Colonic mucosa (tissue), 4 donors: ENCODE results near the gene SELENOW. TPM values are rescaled to one million over a fixed set of nuclear protein-coding genes. Genes with fewer than 3 reads are reported as not detected.
"Not testable (repeated sequence)": the region's sequence is repeated elsewhere in the genome, so short reads cannot be mapped to it uniquely, and the experiment has no call there.

Source experiments
- DNase-seq: peaks from one replicate; pipeline ENCODE4 v3.0.0-alpha.2; 2020
- H3K27ac ChIP-seq: fragments of 200-600 bp; one replicate; pipeline ENCODE4 v1.8.0; 2021
- H3K27me3 ChIP-seq: fragments of 200-600 bp; one replicate; pipeline ENCODE4 v1.8.0; 2021
- H3K36me3 ChIP-seq: fragments of 200-600 bp; one replicate; pipeline ENCODE4 v1.8.0; 2021
- H3K4me1 ChIP-seq: fragments of 200-600 bp; one replicate; pipeline ENCODE4 v1.8.0; 2021; ENCODE audit warnings: mild to moderate bottlenecking
- H3K4me3 ChIP-seq: fragments of 200-600 bp; one replicate; pipeline ENCODE4 v1.8.0; 2021
- H3K9ac ChIP-seq, 2 donors: one replicate each; pipeline ENCODE4 v1.7.0; 2013; ENCODE audit warnings: control low read depth in 2 of 2, low read depth in 2 of 2, low read length in 2 of 2
- H3K9me3 ChIP-seq: fragments of 200-600 bp; one replicate; pipeline ENCODE4 v1.8.0; 2021
- CTCF ChIP-seq: fragments of 200-600 bp; IDR thresholded peaks from one replicate; pipeline ENCODE4 v1.8.0; 2022; ENCODE audit warnings: antibody characterized with exemption, mild to moderate bottlenecking
- intact Hi-C: fragments of 100-400 bp; cut with DNase I; formaldehyde crosslinking; loops from one replicate; pipeline ENCODE4 v1.14.1; 2022
- total RNA-seq, 2 donors: library from RNA; stranded (reverse); fragmentation: NEBNext Ultra II Directional in 1 of 2; extraction: Animal tissue kit (Norgen Biotek cat#: 25700) in 1 of 2; gene quantifications; one replicate each; pipeline ENCODE4 v1.2.1, GENCODE V29; 2021
- donor health status: healthy.
- donor health status: DM: no; HTN: no; CAD: no.
- donor health status: DM: no; HTN: no; CAD: no.

Gene SELENOW
- total RNA-seq, 2 donors from 2014 or later: 280 to 519 TPM

- H3K4me1 ChIP-seq: no peaks in the 10 kb centered on the region
- no peaks in the 10 kb centered on the region for H3K27me3 ChIP-seq
- no peaks in the 10 kb centered on the region for H3K9me3 ChIP-seq
- peak overlapping the region; percentile 93 to 98 for H3K9ac ChIP-seq
- peak overlapping the region; percentile 93 for H3K4me3 ChIP-seq
- H3K27ac ChIP-seq: peak overlapping the region; percentile 90
- H3K36me3 ChIP-seq: no peaks in the 10 kb centered on the region
- intact Hi-C loops: no loop called here
- peak; percentile 78 for DNase-seq
- TF ChIP-seq CTCF: no peak
These were observed 450 bp downstream of the SELENOW start for GRCh38 chr19:47778954-47779351.

- Histone ChIP-seq H3K9ac (peak overlapping the region; percentile 93 to 98), H3K9me3 (no peaks in the 10 kb centered on the region), H3K27ac (peak overlapping the region; percentile 90), H3K4me1 (no peaks in the 10 kb centered on the region), H3K27me3 (no peaks in the 10 kb centered on the region), H3K4me3 (peak overlapping the region; percentile 93), H3K36me3 (no peaks in the 10 kb centered on the region)
- TF ChIP-seq CTCF: no peak
- intact Hi-C loops: no loop called here
- DNase-seq: peak; percentile 53
These were observed 1.2 kb downstream of the SELENOW start for GRCh38 chr19:47779524-47780214.

- Histone ChIP-seq H3K4me3 (peak overlapping the region; percentile 93), H3K9me3 (no peaks in the 10 kb centered on the region), H3K36me3 (no peaks in the 10 kb centered on the region), H3K4me1 (no peaks in the 10 kb centered on the region), H3K27me3 (no peaks in the 10 kb centered on the region), H3K27ac (peak overlapping the region; percentile 90), H3K9ac (peak overlapping the region; percentile 93 to 98)
- TF ChIP-seq CTCF: no peak
- intact Hi-C loops: no loop called here
- no peak for DNase-seq
These were observed 1.7 kb downstream of the SELENOW start for GRCh38 chr19:47780215-47780551.

- no peak overlapping the region for H3K4me3 ChIP-seq
These were observed 3.2 kb downstream of the SELENOW start for GRCh38 chr19:47781590-47782262.

GRCh38 chr19:47786566-47786965, 8.1 kb downstream of the SELENOW start:
- no peaks in the 10 kb centered on the region for H3K27me3 ChIP-seq
- H3K4me3 ChIP-seq: no peak overlapping the region
- no peak overlapping the region for H3K9ac ChIP-seq
- H3K4me1 ChIP-seq: no peaks in the 10 kb centered on the region
- H3K9me3 ChIP-seq: no peaks in the 10 kb centered on the region
- no peak for DNase-seq
- intact Hi-C loops: no loop called here
- no peaks in the 10 kb centered on the region for H3K36me3 ChIP-seq
- H3K27ac ChIP-seq: no peak overlapping the region
- no peak for TF ChIP-seq CTCF

More at GRCh38 chr19:47781590-47782262, 3.2 kb downstream of the SELENOW start:
- DNase-seq: peak; percentile 41
- H3K36me3 ChIP-seq: no peaks in the 10 kb centered on the region
- no peaks in the 10 kb centered on the region for H3K27me3 ChIP-seq
- H3K4me1 ChIP-seq: no peaks in the 10 kb centered on the region
- H3K9ac ChIP-seq: no peak overlapping the region
- H3K27ac ChIP-seq: no peak overlapping the region
- no peaks in the 10 kb centered on the region for H3K9me3 ChIP-seq
- intact Hi-C loops: loop anchor here (2.0 kb wide), 1 partner anchor 13 kb away; no protein-coding TSS in a partner anchor
- TF ChIP-seq CTCF: no peak

GRCh38 chr19:47787307-47787706, 8.8 kb downstream of the SELENOW start:
- H3K27ac ChIP-seq, H3K36me3 ChIP-seq, H3K27me3 ChIP-seq, DNase-seq, H3K4me3 ChIP-seq, intact Hi-C loops, H3K9me3 ChIP-seq, H3K4me1 ChIP-seq, H3K9ac ChIP-seq: not testable (repeated sequence)

- H3K4me3 ChIP-seq, H3K4me1 ChIP-seq, H3K9ac ChIP-seq, H3K27ac ChIP-seq, H3K9me3 ChIP-seq, H3K36me3 ChIP-seq, H3K27me3 ChIP-seq, DNase-seq: not testable (repeated sequence)
- intact Hi-C loops: loop anchor here (2.0 kb wide), 1 partner anchor 23 kb away; no protein-coding TSS in a partner anchor
These were observed 11.3 kb downstream of the SELENOW start for GRCh38 chr19:47789811-47790210.
